Measurements from ENCODE around the gene TARBP1. TPM values are rescaled to one million over a fixed set of nuclear protein-coding genes. Genes with fewer than 3 reads are reported as not detected.

Gene TARBP1
- total and polyA plus RNA-seq, 2 donors (not counting 1 experiment from before 2014, with no cell fraction given) = 35.4 to 71.5 TPM

GRCh38 chr1:234515411-234515810, 36.4 kb upstream of the TARBP1 start:
- H3K27me3 Mint-ChIP-seq = no peaks in the 10 kb centered on the region
- Histone ChIP-seq H3K27ac (ENCODE audit: low read length in 2 of 2) (no peak overlapping the region), H3K9ac (ENCODE audit: low read length) (no peak overlapping the region), H2AFZ (ENCODE audit: insufficient read depth, low read depth, low read length, poor library complexity, severe bottlenecking) (no peak overlapping the region), H3K27me3 (replicated peaks in 1 of 4; ENCODE audit: control extremely low read depth in 1 of 4, control insufficient read depth in 3 of 4, insufficient read depth in 4 of 4, low read length in 3 of 4) (no peaks in the 10 kb centered on the region), H3K9me3 (ENCODE audit: control extremely low read depth in 1 of 3, control insufficient read depth in 2 of 3, insufficient read depth in 1 of 3, low read length in 2 of 3) (no peaks in the 10 kb centered on the region), H3K79me2 (ENCODE audit: control insufficient read depth, insufficient read depth, low read length) (no peaks in the 10 kb centered on the region), H3K4me2 (replicated peaks; ENCODE audit: low read depth, low read length, poor library complexity, severe bottlenecking) (no peak overlapping the region), H4K20me1 (ENCODE audit: control insufficient read depth, insufficient read depth, low read length, poor library complexity, severe bottlenecking) (no peaks in the 10 kb centered on the region), H3K4me3 (ENCODE audit: control extremely low read depth in 1 of 5, extremely low read depth in 1 of 5, insufficient read depth in 1 of 5, low read depth in 2 of 5, low read length in 4 of 5) (no peak overlapping the region), H3K4me1 (ENCODE audit: control insufficient read depth in 2 of 2, insufficient read depth in 2 of 2, low read length in 2 of 2) (peaks cover 0 to 6% of the 10 kb centered on the region in 2 donors), H3K36me3 (replicated peaks in 1 of 2; ENCODE audit: control extremely low read depth in 1 of 2, control insufficient read depth in 1 of 2, extremely low read depth in 1 of 2, insufficient read depth in 2 of 2, low read length in 1 of 2) (no peaks in the 10 kb centered on the region)
- intact Hi-C loops (cut with micrococcal nuclease) = no loop called here
- ChIA-PET POLR2A (no interaction called here), CTCF (interaction anchor here (0.8 to 1.4 kb wide), 3 partner anchors 9 to 463 kb away, joined by 3 to 4 read pairs (median 3); no protein-coding TSS in a partner anchor)
- H3K4me1 Mint-ChIP-seq = peaks cover 16% of the 10 kb centered on the region
- DNase-seq = no peak
- no CpG with 5 or more reads among the region's 2 CpGs for WGBS (ENCODE audit: insufficient coverage)
- H3K27ac Mint-ChIP-seq = no peak overlapping the region
- no peak for TF ChIP-seq CTCF (IDR thresholded peaks at IDR 0.05)
- no peak for TF ChIP-seq EZH2 (IDR thresholded peaks at IDR 0.05; ENCODE audit: borderline replicate concordance, insufficient read depth, low read depth, low read length, poor library complexity, severe bottlenecking)
- ATAC-seq (ENCODE audit: low read depth) = no peak
- no peak overlapping the region for H3K4me3 Mint-ChIP-seq
- H3K9me3 Mint-ChIP-seq (ENCODE audit: insufficient read depth) = no peaks in the 10 kb centered on the region

DNA sequence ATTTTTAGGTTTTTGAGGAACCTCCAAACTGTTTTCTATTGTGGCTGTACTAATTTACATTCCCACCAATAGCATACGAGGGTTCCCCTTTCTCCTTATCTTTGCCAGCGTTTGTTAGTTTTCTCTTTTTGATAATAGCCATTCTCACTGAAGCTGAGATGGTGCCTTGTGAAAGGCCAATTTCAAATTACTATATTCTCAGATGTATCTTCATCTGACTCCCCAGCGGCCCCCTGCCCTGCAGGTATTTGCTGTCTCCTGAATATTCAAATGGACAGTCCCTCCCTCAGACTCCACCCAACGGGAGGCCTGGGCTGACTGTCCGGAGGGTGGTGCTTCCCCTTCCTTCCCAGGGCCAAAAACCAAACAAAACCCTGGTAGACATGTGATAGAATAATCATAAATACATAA, 33.5 kb upstream of the TARBP1 start:
- ChIA-PET POLR2A (no interaction called here), CTCF (no interaction called here)
- Histone ChIP-seq H3K9ac (ENCODE audit: low read length) (no peak overlapping the region), H3K79me2 (ENCODE audit: control insufficient read depth, insufficient read depth, low read length) (no peaks in the 10 kb centered on the region), H4K20me1 (ENCODE audit: control insufficient read depth, insufficient read depth, low read length, poor library complexity, severe bottlenecking) (no peaks in the 10 kb centered on the region), H3K4me2 (replicated peaks; ENCODE audit: low read depth, low read length, poor library complexity, severe bottlenecking) (no peak overlapping the region), H3K27me3 (replicated peaks in 1 of 4; ENCODE audit: control extremely low read depth in 1 of 4, control insufficient read depth in 3 of 4, insufficient read depth in 4 of 4, low read length in 3 of 4) (no peaks in the 10 kb centered on the region), H3K27ac (ENCODE audit: low read length in 2 of 2) (no peak overlapping the region), H3K36me3 (replicated peaks in 1 of 2; ENCODE audit: control extremely low read depth in 1 of 2, control insufficient read depth in 1 of 2, extremely low read depth in 1 of 2, insufficient read depth in 2 of 2, low read length in 1 of 2) (no peaks in the 10 kb centered on the region), H3K4me3 (ENCODE audit: control extremely low read depth in 1 of 5, extremely low read depth in 1 of 5, insufficient read depth in 1 of 5, low read depth in 2 of 5, low read length in 4 of 5) (no peak overlapping the region), H3K9me3 (ENCODE audit: control extremely low read depth in 1 of 3, control insufficient read depth in 2 of 3, insufficient read depth in 1 of 3, low read length in 2 of 3) (no peaks in the 10 kb centered on the region), H3K4me1 (ENCODE audit: control insufficient read depth in 2 of 2, insufficient read depth in 2 of 2, low read length in 2 of 2) (peaks cover 0 to 6% of the 10 kb centered on the region in 2 donors), H2AFZ (ENCODE audit: insufficient read depth, low read depth, low read length, poor library complexity, severe bottlenecking) (no peak overlapping the region)
- H3K27me3 Mint-ChIP-seq = no peaks in the 10 kb centered on the region
- no peak overlapping the region for H3K4me3 Mint-ChIP-seq
- WGBS (ENCODE audit: insufficient coverage) = 33% methylated on average over 1 of the region's 5 CpGs
- no peaks in the 10 kb centered on the region for H3K9me3 Mint-ChIP-seq (ENCODE audit: insufficient read depth)
- TF ChIP-seq EZH2 (IDR thresholded peaks at IDR 0.05; ENCODE audit: borderline replicate concordance, insufficient read depth, low read depth, low read length, poor library complexity, severe bottlenecking) (no peak), CTCF (IDR thresholded peaks at IDR 0.05) (no peak)
- intact Hi-C loops (cut with micrococcal nuclease) = no loop called here
- ATAC-seq (ENCODE audit: low read depth) (no peak), DNase-seq (no peak)
- H3K4me1 Mint-ChIP-seq = peaks cover 4% of the 10 kb centered on the region
- H3K27ac Mint-ChIP-seq = no peak overlapping the region
